Heart left ventricle (tissue), 13 donors: ENCODE results near the gene HOXD9.

Experiments
- POLR2A ChIP-seq, 2 donors: fragments of 450-650 bp; IDR thresholded peaks; one replicate each; pipeline ENCODE4 v1.6.1; 2017; ENCODE audit warnings: antibody characterized with exemption in 2 of 2, mild to moderate bottlenecking in 2 of 2, moderate library complexity in 2 of 2
- TF ChIP-seq, protein P1 (sequence below), 12 donors: fragments of 200-600 bp; sonication (generic) in 4 of 12; IDR thresholded peaks; one replicate each; pipeline versions ENCODE4 v1.5.0 to v1.8.0; 2018 to 2022; ENCODE audit warnings: antibody characterized with exemption in 12 of 12, mild to moderate bottlenecking in 5 of 12
- donor health status: ischemic (EF 13 %, LVEDD 7.1; RV severe dilation, severe dysfunction).
- donor health status: DM: no; HTN: yes; CAD: no.
- donor health status: DM: no; HTN: no; CAD: no.
- donor health status: ischemic (EF 25% LVEDD 6.9; RV normal size, moderate dysfunction).
- donor health status: ischemic (EF 25% LVEDD 5.7; RV mildly dilated, moderate dysfunction).
- donor health status: ischemic (EF 35%, LVEDD 5.7; RV mildly dilated, moderate dysfunction).
- donor health status: nonischemic (EF 11% LVEDD 7.7; RV severe dilation, severe dysfunction).
- donor health status: DM: yes; HTN: yes; CAD: no.
- donor health status: PGD.
- donor health status: ischemic (EF 29% LVEDD 5.4; RV normal size, mild dysfunction).
- donor health status: nonischemic (EF 23%, LVEDD 6.1; RV moderate dilation, normal function).

DNA sequence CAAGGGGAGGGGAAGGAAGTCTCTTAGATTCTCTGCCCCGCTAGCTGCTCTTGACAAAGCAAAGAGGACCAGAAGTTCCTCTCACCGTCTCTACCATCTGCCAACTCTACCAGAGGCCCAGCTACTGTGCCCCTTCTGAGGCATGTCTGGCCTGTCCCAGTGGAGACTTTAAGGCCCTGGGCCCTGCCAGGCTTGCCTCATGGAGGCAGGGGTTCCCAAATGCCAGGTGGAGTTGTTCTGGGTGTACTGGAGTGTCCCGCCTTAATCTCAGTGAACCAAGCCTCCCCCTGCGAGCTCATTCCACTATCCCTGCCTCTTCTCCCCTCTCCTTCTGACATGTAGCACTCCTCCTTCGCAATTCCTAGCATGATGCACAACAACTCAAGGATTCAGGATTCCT, 20.7 kb upstream of the HOXD9 start:
- TF ChIP-seq, protein P1, sequence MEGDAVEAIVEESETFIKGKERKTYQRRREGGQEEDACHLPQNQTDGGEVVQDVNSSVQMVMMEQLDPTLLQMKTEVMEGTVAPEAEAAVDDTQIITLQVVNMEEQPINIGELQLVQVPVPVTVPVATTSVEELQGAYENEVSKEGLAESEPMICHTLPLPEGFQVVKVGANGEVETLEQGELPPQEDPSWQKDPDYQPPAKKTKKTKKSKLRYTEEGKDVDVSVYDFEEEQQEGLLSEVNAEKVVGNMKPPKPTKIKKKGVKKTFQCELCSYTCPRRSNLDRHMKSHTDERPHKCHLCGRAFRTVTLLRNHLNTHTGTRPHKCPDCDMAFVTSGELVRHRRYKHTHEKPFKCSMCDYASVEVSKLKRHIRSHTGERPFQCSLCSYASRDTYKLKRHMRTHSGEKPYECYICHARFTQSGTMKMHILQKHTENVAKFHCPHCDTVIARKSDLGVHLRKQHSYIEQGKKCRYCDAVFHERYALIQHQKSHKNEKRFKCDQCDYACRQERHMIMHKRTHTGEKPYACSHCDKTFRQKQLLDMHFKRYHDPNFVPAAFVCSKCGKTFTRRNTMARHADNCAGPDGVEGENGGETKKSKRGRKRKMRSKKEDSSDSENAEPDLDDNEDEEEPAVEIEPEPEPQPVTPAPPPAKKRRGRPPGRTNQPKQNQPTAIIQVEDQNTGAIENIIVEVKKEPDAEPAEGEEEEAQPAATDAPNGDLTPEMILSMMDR (IDR thresholded peaks at IDR 0.05): no peak
- no peak for TF ChIP-seq POLR2A (IDR thresholded peaks at IDR 0.05)
